Measurements from ENCODE around the gene POU6F2.

DNA sequence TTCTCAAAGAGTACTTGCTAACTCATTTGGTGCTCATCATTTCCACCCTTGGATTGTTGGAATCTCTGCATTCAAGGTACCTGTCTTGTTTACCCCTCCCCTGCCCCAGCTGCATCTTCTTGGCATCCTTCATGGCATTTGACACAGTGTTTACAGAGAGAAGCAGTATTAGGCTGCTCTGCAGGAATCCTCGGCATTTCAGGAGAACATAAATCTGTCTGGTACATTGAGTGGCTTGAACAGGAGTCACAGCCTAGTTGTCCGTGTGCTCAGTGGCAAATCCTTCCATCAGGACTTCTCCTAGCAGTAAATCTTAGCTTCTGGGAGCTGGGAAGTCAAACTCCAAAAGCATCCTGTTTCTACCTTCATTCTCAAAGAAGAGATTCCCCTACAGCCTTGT, 451.7 kb downstream of the POU6F2 start:
- TF ChIP-seq, protein P1, sequence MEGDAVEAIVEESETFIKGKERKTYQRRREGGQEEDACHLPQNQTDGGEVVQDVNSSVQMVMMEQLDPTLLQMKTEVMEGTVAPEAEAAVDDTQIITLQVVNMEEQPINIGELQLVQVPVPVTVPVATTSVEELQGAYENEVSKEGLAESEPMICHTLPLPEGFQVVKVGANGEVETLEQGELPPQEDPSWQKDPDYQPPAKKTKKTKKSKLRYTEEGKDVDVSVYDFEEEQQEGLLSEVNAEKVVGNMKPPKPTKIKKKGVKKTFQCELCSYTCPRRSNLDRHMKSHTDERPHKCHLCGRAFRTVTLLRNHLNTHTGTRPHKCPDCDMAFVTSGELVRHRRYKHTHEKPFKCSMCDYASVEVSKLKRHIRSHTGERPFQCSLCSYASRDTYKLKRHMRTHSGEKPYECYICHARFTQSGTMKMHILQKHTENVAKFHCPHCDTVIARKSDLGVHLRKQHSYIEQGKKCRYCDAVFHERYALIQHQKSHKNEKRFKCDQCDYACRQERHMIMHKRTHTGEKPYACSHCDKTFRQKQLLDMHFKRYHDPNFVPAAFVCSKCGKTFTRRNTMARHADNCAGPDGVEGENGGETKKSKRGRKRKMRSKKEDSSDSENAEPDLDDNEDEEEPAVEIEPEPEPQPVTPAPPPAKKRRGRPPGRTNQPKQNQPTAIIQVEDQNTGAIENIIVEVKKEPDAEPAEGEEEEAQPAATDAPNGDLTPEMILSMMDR (IDR thresholded peaks at IDR 0.05), result no peak
- no peak for TF ChIP-seq EP300 (IDR thresholded peaks at IDR 0.05)
- TF ChIP-seq POLR2AphosphoS5 (IDR thresholded peaks at IDR 0.05), result no peak

All from suprapubic skin (tissue), 4 donors.